Stomach (tissue), 9 donors: ENCODE results near the gene FAIM2. TPM values are rescaled to one million over a fixed set of nuclear protein-coding genes. Genes with fewer than 3 reads are reported as not detected.

Source experiments
- DNase-seq, 2 donors: peaks; one replicate each; pipeline versions ENCODE4 v3.0.0 to v3.0.0-alpha.2; 2013 to 2019
- H3K27ac ChIP-seq, 5 donors: fragments of 200-600 bp in 4 of 5; sonication (generic) in 4 of 5; one replicate each; pipeline ENCODE4 v1.5.1; 2013 to 2019; ENCODE audit warnings: mild to moderate bottlenecking in 1 of 5, moderate library complexity in 1 of 5
- H3K27me3 ChIP-seq, 3 donors: fragments of 200-600 bp; sonication (generic); one replicate each; pipeline ENCODE4 v1.5.1; 2017 to 2019; ENCODE audit warnings: mixed run types in 1 of 3
- H3K36me3 ChIP-seq, 4 donors: fragments of 200-600 bp; sonication (generic); 1 replicate in 3 of 4; 2 replicates in 1 of 4; pipeline ENCODE4 v1.5.1; 2016 to 2019
- H3K4me1 ChIP-seq, 4 donors: fragments of 200-600 bp; sonication (generic); one replicate each; pipeline ENCODE4 v1.5.1; 2016 to 2019
- H3K4me3 ChIP-seq, 4 donors: fragments of 200-600 bp; sonication (generic) in 3 of 4; one replicate each; pipeline ENCODE4 v1.5.1; 2016 to 2019; ENCODE audit warnings: mild to moderate bottlenecking in 1 of 4
- H3K9me3 ChIP-seq, 4 donors: fragments of 200-600 bp; sonication (generic); one replicate each; pipeline ENCODE4 v1.5.1; 2016 to 2019
- CTCF ChIP-seq, 7 experiments: fragments of 450-650 bp in 4 of 7; fragments of 200-600 bp in 3 of 7; sonication (generic) in 3 of 7; IDR thresholded peaks; one replicate each; pipeline ENCODE4 v1.5.1; 2016 to 2019; ENCODE audit warnings: antibody characterized with exemption in 7 of 7, control low read depth in 2 of 7, mild to moderate bottlenecking in 1 of 7
- EP300 ChIP-seq: sonication (generic); formaldehyde crosslinking; IDR thresholded peaks from one replicate; pipeline ENCODE4 v1.6.1; 2017; ENCODE audit warnings: antibody characterized with exemption
- POLR2A ChIP-seq, 4 donors: fragments of 450-650 bp; IDR thresholded peaks; one replicate each; pipeline ENCODE4 v1.6.1; 2016; ENCODE audit warnings: antibody characterized with exemption in 4 of 4, control low read depth in 2 of 4, mild to moderate bottlenecking in 1 of 4, moderate library complexity in 1 of 4
- POLR2AphosphoS5 ChIP-seq, 3 donors: sonication (generic); formaldehyde crosslinking; IDR thresholded peaks; one replicate each; pipeline ENCODE4 v1.6.1; 2016; ENCODE audit warnings: antibody characterized with exemption in 3 of 3
- WGBS, 5 donors: extraction: QIAGEN DNeasy Blood & Tissue Kit in 3 of 5; methylation state at CpG; one replicate each; pipeline versions ENCODE4 v1.1.5 to v1.1.7; 2013 to 2018; 5-methylcytosine and 5-hydroxymethylcytosine counted together
- intact Hi-C: fragments of 100-400 bp; cut with DNase I; formaldehyde crosslinking; loops from one replicate; pipeline ENCODE4 v1.15.1; 2023; ENCODE audit warnings: low total_unique reads
- polyA plus RNA-seq, 3 donors: library from polyadenylated mRNA; stranded (reverse); fragments of 200-250 nt; gene quantifications; one replicate each; pipeline ENCODE4 v1.2.3, GENCODE V29; 2013
- total RNA-seq, 5 donors: library from RNA; depleted of rRNA; stranded (reverse); fragments of >200 nt; gene quantifications; one replicate each; pipeline versions ENCODE4 v1.1.0 to v1.2.3, GENCODE V29; 2014 to 2016
- donor health status: healthy with polysubstance abuse.
- donor health status: Bipolar disorder and iron deficiency.
- donor health status: healthy.

Gene FAIM2
- total and polyA plus RNA-seq, 8 donors: 1.1 to 44.6 (median 2.0) TPM

GRCh38 chr12:49892084-49892731 lies 11.5 kb downstream of the FAIM2 start:
- TF ChIP-seq CTCF (IDR thresholded peaks at IDR 0.05) (no peak), POLR2AphosphoS5 (IDR thresholded peaks at IDR 0.05) (no peak), POLR2A (IDR thresholded peaks at IDR 0.05) (no peak), EP300 (no peak)
- H3K4me1 ChIP-seq: peaks cover 3 to 57% (median 24%) of the 10 kb centered on the region in 4 donors
- H3K27ac ChIP-seq: no peak overlapping the region
- intact Hi-C loops: no loop called here
- peaks cover 0 to 2% (median 0%) of the 10 kb centered on the region in 3 donors for H3K27me3 ChIP-seq
- DNase-seq: no peak
- H3K36me3 ChIP-seq: no peaks in the 10 kb centered on the region
- WGBS, 5 donors: 68 to 76% (median 72%) methylated on average over 10 of the region's 10 CpGs
- H3K9me3 ChIP-seq: no peaks in the 10 kb centered on the region
- no peak overlapping the region for H3K4me3 ChIP-seq

GRCh38 chr12:49891476-49891875 lies 12.2 kb downstream of the FAIM2 start:
- Histone ChIP-seq H3K4me1 (peaks cover 3 to 58% (median 24%) of the 10 kb centered on the region in 4 donors), H3K27me3 (no peaks in the 10 kb centered on the region), H3K4me3 (no peak overlapping the region), H3K9me3 (no peaks in the 10 kb centered on the region), H3K36me3 (no peaks in the 10 kb centered on the region), H3K27ac (peak overlapping the region in 2 of 5 donors; percentile 12 to 61)
- 32 to 51% (median 39%) methylated on average over 6 of the region's 6 CpGs for WGBS, 5 donors
- no peak for TF ChIP-seq CTCF (IDR thresholded peaks at IDR 0.05)
- no peak for TF ChIP-seq POLR2A (IDR thresholded peaks at IDR 0.05)
- TF ChIP-seq POLR2AphosphoS5 (IDR thresholded peaks at IDR 0.05): no peak
- TF ChIP-seq EP300: no peak
- DNase-seq: peak in 1 of 2 donors; percentile 44
- intact Hi-C loops: no loop called here

- no peaks in the 10 kb centered on the region for H3K9me3 ChIP-seq
- WGBS, 5 donors: 67 to 90% (median 81%) methylated on average over 2 of the region's 2 CpGs
- peaks cover 0 to 2% (median 0%) of the 10 kb centered on the region in 3 donors for H3K27me3 ChIP-seq
- peak overlapping the region in 2 of 5 donors; percentile 12 to 61 for H3K27ac ChIP-seq
- intact Hi-C loops: no loop called here
- TF ChIP-seq POLR2AphosphoS5 (IDR thresholded peaks at IDR 0.05): no peak
- TF ChIP-seq POLR2A (IDR thresholded peaks at IDR 0.05): no peak
- TF ChIP-seq CTCF (IDR thresholded peaks at IDR 0.05): no peak
- TF ChIP-seq EP300: no peak
- no peaks in the 10 kb centered on the region for H3K36me3 ChIP-seq
- DNase-seq: no peak
- peaks cover 3 to 57% (median 24%) of the 10 kb centered on the region in 4 donors for H3K4me1 ChIP-seq
- no peak overlapping the region for H3K4me3 ChIP-seq
Observed at GRCh38 chr12:49891012-49891411, 12.7 kb downstream of the FAIM2 start.

- intact Hi-C loops: no loop called here
- WGBS, 5 donors: 34 to 62% (median 53%) methylated on average over 4 of the region's 4 CpGs
- DNase-seq: no peak
Observed at GRCh38 chr12:49890096-49890461, 13.6 kb downstream of the FAIM2 start.

More at GRCh38 chr12:49890096-49890461, 13.6 kb downstream of the FAIM2 start:
- Histone ChIP-seq H3K27me3 (peaks cover 0 to 6% (median 0%) of the 10 kb centered on the region in 3 donors), H3K4me3 (no peak overlapping the region), H3K4me1 (peaks cover 3 to 47% (median 22%) of the 10 kb centered on the region in 4 donors), H3K36me3 (no peaks in the 10 kb centered on the region), H3K27ac (peak overlapping the region in 1 of 5 donors; percentile 70), H3K9me3 (no peaks in the 10 kb centered on the region)
- TF ChIP-seq POLR2A (IDR thresholded peaks at IDR 0.05): no peak
